H1 (cell line): ENCODE results near the gene NCBP2.

Source experiments
- EZH2 ChIP-seq: fragments of 200-600 bp; sonication (generic); IDR thresholded peaks from 2 replicates; pipeline ENCODE4 v1.7.1; 2012; ENCODE audit warnings: low read depth, mild to moderate bottlenecking, moderate library complexity, low read length, inconsistent platforms; ENCODE audit not compliant: severe bottlenecking
- MAFK ChIP-seq: IDR thresholded peaks from 2 replicates; pipeline ENCODE4 v1.6.1; 2012; ENCODE audit warnings: low read depth, mild to moderate bottlenecking, improper control_type of control experiment, low read length
- TCF12 ChIP-seq: IDR thresholded peaks from 2 replicates; pipeline ENCODE4 v1.6.1; 2011; ENCODE audit warnings: low read depth, mild to moderate bottlenecking, low read length
- TF ChIP-seq, protein P1 (sequence below), 3 experiments: IDR thresholded peaks; 1 replicate in 2 of 3; 2 replicates in 1 of 3; pipeline versions ENCODE4 v1.5.1 to v1.6.1; 2011; ENCODE audit warnings: low read length in 3 of 3, mild to moderate bottlenecking in 3 of 3, inconsistent platforms in 2 of 3, low read depth in 1 of 3, moderate library complexity in 1 of 3; ENCODE audit not compliant: insufficient read depth in 1 of 3; ENCODE audit errors: control extremely low read depth in 1 of 3
- TF ChIP-seq, protein P2 (sequence below): IDR thresholded peaks from 2 replicates; pipeline ENCODE4 v1.6.1; 2011; ENCODE audit warnings: low read length, improper control_type of control experiment
- TF ChIP-seq, protein P3 (sequence below): IDR thresholded peaks from 2 replicates; pipeline ENCODE4 v1.6.1; 2012; ENCODE audit warnings: inconsistent platforms

DNA sequence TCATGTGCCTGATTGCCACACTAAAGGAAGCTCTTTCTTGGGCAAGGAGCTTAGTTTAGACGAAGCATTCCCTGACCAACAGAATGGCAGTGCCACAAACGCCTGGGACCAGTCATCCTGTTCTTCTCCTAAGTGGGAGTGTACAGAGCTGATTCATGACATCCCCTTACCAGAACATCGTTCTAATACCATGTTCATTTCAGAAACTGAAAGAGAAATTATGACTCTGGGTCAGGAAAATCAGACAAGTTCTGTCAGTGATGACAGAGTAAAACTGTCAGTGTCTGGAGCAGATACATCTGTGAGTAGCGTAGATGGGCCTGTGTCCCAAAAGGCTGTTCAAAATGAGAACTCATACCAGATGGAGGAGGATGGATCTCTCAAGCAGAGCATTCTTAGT lies 56.2 kb downstream of the NCBP2 start:
- TF ChIP-seq, protein P1, sequence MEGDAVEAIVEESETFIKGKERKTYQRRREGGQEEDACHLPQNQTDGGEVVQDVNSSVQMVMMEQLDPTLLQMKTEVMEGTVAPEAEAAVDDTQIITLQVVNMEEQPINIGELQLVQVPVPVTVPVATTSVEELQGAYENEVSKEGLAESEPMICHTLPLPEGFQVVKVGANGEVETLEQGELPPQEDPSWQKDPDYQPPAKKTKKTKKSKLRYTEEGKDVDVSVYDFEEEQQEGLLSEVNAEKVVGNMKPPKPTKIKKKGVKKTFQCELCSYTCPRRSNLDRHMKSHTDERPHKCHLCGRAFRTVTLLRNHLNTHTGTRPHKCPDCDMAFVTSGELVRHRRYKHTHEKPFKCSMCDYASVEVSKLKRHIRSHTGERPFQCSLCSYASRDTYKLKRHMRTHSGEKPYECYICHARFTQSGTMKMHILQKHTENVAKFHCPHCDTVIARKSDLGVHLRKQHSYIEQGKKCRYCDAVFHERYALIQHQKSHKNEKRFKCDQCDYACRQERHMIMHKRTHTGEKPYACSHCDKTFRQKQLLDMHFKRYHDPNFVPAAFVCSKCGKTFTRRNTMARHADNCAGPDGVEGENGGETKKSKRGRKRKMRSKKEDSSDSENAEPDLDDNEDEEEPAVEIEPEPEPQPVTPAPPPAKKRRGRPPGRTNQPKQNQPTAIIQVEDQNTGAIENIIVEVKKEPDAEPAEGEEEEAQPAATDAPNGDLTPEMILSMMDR (IDR thresholded peaks at IDR 0.05; ENCODE audit: control extremely low read depth in 1 of 3, insufficient read depth in 1 of 3, low read depth in 1 of 3, low read length in 3 of 3), result no peak
- TF ChIP-seq, protein P2, sequence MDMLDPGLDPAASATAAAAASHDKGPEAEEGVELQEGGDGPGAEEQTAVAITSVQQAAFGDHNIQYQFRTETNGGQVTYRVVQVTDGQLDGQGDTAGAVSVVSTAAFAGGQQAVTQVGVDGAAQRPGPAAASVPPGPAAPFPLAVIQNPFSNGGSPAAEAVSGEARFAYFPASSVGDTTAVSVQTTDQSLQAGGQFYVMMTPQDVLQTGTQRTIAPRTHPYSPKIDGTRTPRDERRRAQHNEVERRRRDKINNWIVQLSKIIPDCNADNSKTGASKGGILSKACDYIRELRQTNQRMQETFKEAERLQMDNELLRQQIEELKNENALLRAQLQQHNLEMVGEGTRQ, result no peak
- TF ChIP-seq, protein P3, sequence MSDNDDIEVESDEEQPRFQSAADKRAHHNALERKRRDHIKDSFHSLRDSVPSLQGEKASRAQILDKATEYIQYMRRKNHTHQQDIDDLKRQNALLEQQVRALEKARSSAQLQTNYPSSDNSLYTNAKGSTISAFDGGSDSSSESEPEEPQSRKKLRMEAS, result no peak
- TF ChIP-seq EZH2, result no peak
- no peak for TF ChIP-seq MAFK
- TF ChIP-seq TCF12, result no peak
